H1 (cell line): ENCODE measurements around the gene ERN2. TPM values are rescaled to one million over a fixed set of nuclear protein-coding genes. Genes with fewer than 3 reads are reported as not detected.

Experiments used
- ASH2L ChIP-seq: fragments of 200-600, 300-600 bp; sonication (generic); IDR thresholded peaks from one replicate; pipeline ENCODE4 v1.7.1; 2017; ENCODE audit warnings: low read length
- BACH1 ChIP-seq: IDR thresholded peaks from 2 replicates; pipeline ENCODE4 v1.6.1; 2012; ENCODE audit warnings: low read length, improper control_type of control experiment
- BCL11A ChIP-seq, 2 experiments: IDR thresholded peaks; one replicate each; pipeline ENCODE4 v1.6.1; 2011; ENCODE audit warnings: low read depth in 2 of 2, low read length in 2 of 2, mild to moderate bottlenecking in 2 of 2
- CHD2 ChIP-seq: IDR thresholded peaks from 2 replicates; pipeline ENCODE4 v1.6.1; 2012; ENCODE audit warnings: low read length, improper control_type of control experiment
- EP300 ChIP-seq, 2 experiments: IDR thresholded peaks; 1 replicate in 1 of 2; 2 replicates in 1 of 2; pipeline ENCODE4 v1.6.1; 2011 to 2012; ENCODE audit warnings: low read depth in 2 of 2, low read length in 2 of 2, mild to moderate bottlenecking in 2 of 2, borderline replicate concordance in 1 of 2, inconsistent platforms in 1 of 2, moderate library complexity in 1 of 2
- SRF ChIP-seq: IDR thresholded peaks from 2 replicates; pipeline ENCODE4 v1.6.1; 2011; ENCODE audit warnings: mild to moderate bottlenecking, low read depth, low read length, moderate library complexity
- polyA plus RNA-seq, 7 experiments: library from polyadenylated mRNA; depleted of rRNA in 3 of 7; stranded (reverse) in 5 of 7; unstranded in 2 of 7; fragments of >200 nt in 5 of 7; fragments of 200-250 nt in 2 of 7; gene quantifications; 1 replicate in 5 of 7; 2 replicates in 1 of 7; 4 replicates in 1 of 7; pipeline versions ENCODE4 v1.2.1 to v1.2.3, GENCODE V29; 2011 to 2013; ENCODE audit warnings: missing spikeins in 2 of 7, mixed read lengths in 2 of 7
- total RNA-seq: library from RNA; stranded (reverse); fragmentation: NEBNext Ultra II Directional; extraction: Animal tissue kit (Norgen Biotek cat#: 25700); gene quantifications from 2 replicates; pipeline ENCODE4 v1.2.1, GENCODE V29; 2021
- TF ChIP-seq, protein P1 (sequence below): IDR thresholded peaks from 2 replicates; pipeline ENCODE4 v1.6.1; 2012; ENCODE audit warnings: low read length, inconsistent platforms
- TF ChIP-seq, protein P2 (sequence below): fragments of 300-600 bp; sonication (generic); IDR thresholded peaks from 2 replicates; pipeline ENCODE4 v1.7.1; 2012; ENCODE audit warnings: low read length, moderate library complexity, mild to moderate bottlenecking, inconsistent platforms; ENCODE audit not compliant: insufficient replicate concordance

ERN2 gene
- total and polyA plus RNA-seq, 2 of the 8 experiments (the other 6 are each of a cell fraction or from before 2014, with no cell fraction given): 2.4 to 4.4 TPM

DNA sequence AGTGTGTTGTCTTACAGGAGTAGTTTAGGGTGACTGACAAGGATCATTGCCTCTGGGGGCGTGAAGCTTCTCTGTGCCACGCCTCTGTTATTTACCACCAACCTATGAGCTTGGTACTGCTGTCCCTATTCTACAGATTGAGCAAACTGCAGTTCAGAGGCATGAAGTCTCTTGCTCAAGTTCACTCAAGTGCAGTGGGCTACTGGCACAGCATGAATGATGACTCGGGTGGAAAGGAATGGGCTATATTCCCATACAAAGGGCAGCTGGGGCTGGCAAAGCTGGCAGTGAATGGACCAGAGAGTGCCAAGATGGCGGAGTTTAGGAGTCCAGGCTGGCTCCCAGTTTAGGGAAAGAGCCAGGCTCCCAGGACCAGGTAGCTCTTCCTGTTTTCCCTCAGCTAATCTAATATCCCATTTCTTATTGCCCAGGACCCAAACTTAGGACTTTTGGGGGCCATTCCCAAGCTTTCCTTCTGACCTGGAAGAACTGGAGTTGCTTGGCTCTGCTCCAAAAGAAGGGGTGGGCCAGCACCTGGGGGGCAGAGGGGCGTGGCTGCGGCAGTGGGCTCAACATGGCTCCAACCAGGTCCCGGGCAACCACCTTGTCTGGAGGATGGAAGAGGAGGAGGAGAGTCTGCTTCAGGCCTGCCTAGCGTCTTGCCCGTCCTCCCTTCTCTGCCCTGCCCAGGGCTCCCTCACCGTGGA is 21.4 kb downstream of the ERN2 start (continued):
- TF ChIP-seq, protein P1, sequence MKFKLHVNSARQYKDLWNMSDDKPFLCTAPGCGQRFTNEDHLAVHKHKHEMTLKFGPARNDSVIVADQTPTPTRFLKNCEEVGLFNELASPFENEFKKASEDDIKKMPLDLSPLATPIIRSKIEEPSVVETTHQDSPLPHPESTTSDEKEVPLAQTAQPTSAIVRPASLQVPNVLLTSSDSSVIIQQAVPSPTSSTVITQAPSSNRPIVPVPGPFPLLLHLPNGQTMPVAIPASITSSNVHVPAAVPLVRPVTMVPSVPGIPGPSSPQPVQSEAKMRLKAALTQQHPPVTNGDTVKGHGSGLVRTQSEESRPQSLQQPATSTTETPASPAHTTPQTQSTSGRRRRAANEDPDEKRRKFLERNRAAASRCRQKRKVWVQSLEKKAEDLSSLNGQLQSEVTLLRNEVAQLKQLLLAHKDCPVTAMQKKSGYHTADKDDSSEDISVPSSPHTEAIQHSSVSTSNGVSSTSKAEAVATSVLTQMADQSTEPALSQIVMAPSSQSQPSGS: no peak
- TF ChIP-seq CHD2 (no peak), BACH1 (no peak), ASH2L (no peak), BCL11A (IDR thresholded peaks at IDR 0.05; ENCODE audit: low read depth in 2 of 2, low read length in 2 of 2) (no peak), SRF (no peak), EP300 (IDR thresholded peaks at IDR 0.05; ENCODE audit: borderline replicate concordance in 1 of 2, low read depth in 2 of 2, low read length in 2 of 2) (no peak)
- TF ChIP-seq, protein P2, sequence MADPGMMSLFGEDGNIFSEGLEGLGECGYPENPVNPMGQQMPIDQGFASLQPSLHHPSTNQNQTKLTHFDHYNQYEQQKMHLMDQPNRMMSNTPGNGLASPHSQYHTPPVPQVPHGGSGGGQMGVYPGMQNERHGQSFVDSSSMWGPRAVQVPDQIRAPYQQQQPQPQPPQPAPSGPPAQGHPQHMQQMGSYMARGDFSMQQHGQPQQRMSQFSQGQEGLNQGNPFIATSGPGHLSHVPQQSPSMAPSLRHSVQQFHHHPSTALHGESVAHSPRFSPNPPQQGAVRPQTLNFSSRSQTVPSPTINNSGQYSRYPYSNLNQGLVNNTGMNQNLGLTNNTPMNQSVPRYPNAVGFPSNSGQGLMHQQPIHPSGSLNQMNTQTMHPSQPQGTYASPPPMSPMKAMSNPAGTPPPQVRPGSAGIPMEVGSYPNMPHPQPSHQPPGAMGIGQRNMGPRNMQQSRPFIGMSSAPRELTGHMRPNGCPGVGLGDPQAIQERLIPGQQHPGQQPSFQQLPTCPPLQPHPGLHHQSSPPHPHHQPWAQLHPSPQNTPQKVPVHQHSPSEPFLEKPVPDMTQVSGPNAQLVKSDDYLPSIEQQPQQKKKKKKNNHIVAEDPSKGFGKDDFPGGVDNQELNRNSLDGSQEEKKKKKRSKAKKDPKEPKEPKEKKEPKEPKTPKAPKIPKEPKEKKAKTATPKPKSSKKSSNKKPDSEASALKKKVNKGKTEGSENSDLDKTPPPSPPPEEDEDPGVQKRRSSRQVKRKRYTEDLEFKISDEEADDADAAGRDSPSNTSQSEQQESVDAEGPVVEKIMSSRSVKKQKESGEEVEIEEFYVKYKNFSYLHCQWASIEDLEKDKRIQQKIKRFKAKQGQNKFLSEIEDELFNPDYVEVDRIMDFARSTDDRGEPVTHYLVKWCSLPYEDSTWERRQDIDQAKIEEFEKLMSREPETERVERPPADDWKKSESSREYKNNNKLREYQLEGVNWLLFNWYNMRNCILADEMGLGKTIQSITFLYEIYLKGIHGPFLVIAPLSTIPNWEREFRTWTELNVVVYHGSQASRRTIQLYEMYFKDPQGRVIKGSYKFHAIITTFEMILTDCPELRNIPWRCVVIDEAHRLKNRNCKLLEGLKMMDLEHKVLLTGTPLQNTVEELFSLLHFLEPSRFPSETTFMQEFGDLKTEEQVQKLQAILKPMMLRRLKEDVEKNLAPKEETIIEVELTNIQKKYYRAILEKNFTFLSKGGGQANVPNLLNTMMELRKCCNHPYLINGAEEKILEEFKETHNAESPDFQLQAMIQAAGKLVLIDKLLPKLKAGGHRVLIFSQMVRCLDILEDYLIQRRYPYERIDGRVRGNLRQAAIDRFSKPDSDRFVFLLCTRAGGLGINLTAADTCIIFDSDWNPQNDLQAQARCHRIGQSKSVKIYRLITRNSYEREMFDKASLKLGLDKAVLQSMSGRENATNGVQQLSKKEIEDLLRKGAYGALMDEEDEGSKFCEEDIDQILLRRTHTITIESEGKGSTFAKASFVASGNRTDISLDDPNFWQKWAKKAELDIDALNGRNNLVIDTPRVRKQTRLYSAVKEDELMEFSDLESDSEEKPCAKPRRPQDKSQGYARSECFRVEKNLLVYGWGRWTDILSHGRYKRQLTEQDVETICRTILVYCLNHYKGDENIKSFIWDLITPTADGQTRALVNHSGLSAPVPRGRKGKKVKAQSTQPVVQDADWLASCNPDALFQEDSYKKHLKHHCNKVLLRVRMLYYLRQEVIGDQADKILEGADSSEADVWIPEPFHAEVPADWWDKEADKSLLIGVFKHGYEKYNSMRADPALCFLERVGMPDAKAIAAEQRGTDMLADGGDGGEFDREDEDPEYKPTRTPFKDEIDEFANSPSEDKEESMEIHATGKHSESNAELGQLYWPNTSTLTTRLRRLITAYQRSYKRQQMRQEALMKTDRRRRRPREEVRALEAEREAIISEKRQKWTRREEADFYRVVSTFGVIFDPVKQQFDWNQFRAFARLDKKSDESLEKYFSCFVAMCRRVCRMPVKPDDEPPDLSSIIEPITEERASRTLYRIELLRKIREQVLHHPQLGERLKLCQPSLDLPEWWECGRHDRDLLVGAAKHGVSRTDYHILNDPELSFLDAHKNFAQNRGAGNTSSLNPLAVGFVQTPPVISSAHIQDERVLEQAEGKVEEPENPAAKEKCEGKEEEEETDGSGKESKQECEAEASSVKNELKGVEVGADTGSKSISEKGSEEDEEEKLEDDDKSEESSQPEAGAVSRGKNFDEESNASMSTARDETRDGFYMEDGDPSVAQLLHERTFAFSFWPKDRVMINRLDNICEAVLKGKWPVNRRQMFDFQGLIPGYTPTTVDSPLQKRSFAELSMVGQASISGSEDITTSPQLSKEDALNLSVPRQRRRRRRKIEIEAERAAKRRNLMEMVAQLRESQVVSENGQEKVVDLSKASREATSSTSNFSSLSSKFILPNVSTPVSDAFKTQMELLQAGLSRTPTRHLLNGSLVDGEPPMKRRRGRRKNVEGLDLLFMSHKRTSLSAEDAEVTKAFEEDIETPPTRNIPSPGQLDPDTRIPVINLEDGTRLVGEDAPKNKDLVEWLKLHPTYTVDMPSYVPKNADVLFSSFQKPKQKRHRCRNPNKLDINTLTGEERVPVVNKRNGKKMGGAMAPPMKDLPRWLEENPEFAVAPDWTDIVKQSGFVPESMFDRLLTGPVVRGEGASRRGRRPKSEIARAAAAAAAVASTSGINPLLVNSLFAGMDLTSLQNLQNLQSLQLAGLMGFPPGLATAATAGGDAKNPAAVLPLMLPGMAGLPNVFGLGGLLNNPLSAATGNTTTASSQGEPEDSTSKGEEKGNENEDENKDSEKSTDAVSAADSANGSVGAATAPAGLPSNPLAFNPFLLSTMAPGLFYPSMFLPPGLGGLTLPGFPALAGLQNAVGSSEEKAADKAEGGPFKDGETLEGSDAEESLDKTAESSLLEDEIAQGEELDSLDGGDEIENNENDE: no peak
